OCI-M2 (cell line): ENCODE results near the gene GABRA4.

Experiments
- DNase-seq: peaks from one replicate; lab custom pipeline; 2025; ENCODE audit not compliant: unreplicated experiment; lab: John Stamatoyannopoulos, UW

Gene GABRA4

GRCh38 chr4:46931981-46932380 is 61.4 kb downstream of the GABRA4 start:
- DNase-seq, result no peak

- DNase-seq, result no peak
Observed at GRCh38 chr4:46930891-46931290, 62.5 kb downstream of the GABRA4 start.

GRCh38 chr4:46927201-46927600 is 66.2 kb downstream of the GABRA4 start:
- no peak for DNase-seq

GRCh38 chr4:46924789-46925529 is 68.4 kb downstream of the GABRA4 start:
- no peak for DNase-seq

GRCh38 chr4:46922205-46922604 is 71.2 kb downstream of the GABRA4 start:
- no peak for DNase-seq

- no peak for DNase-seq
Observed at GRCh38 chr4:46909078-46909477, 84.3 kb downstream of the GABRA4 start, which contains the start of gene COX7B2. COX7B2 (minus strand) TSS chr4:46909245; CDS start chr4:46735192, 174,053 bp downstream.

GRCh38 chr4:46908148-46908547 is 85.2 kb downstream of the GABRA4 start:
- no peak for DNase-seq

- no peak for DNase-seq
Observed at GRCh38 chr4:46900082-46900481, 93.3 kb downstream of the GABRA4 start.

GRCh38 chr4:46894826-46895225 is 98.6 kb downstream of the GABRA4 start:
- DNase-seq, result no peak

GRCh38 chr4:46890056-46890455 is 103.3 kb downstream of the GABRA4 start:
- DNase-seq, result no peak

GRCh38 chr4:46889410-46889809 is 104.0 kb downstream of the GABRA4 start:
- no peak for DNase-seq

GRCh38 chr4:46886711-46887110 is 106.7 kb downstream of the GABRA4 start:
- DNase-seq, result no peak

- DNase-seq, result no peak
Observed at GRCh38 chr4:46878641-46879040, 114.7 kb downstream of the GABRA4 start.

- no peak for DNase-seq
Observed at GRCh38 chr4:46874811-46875210, 118.6 kb downstream of the GABRA4 start.

- no peak for DNase-seq
Observed at GRCh38 chr4:46870411-46870810, 123.0 kb downstream of the GABRA4 start.
